ENCODE results near the gene COQ9.

The COQ9 gene

GRCh38 chr16:57510016-57510871 lies 63.0 kb downstream of the COQ9 start:
- TF ChIP-seq CTCF (IDR thresholded peaks at IDR 0.05; ENCODE audit: insufficient read depth, low read length, poor library complexity, severe bottlenecking) = no peak
- no peak overlapping the region for H3K4me3 ChIP-seq (replicated peaks; ENCODE audit: low read depth, low read length)

More at GRCh38 chr16:57510016-57510871, 63.0 kb downstream of the COQ9 start:
- Histone ChIP-seq H3K36me3 (ENCODE audit: control insufficient read depth, insufficient read depth, low read length) (peaks cover 5% of the 10 kb centered on the region), H3K27me3 (replicated peaks; ENCODE audit: control insufficient read depth, insufficient read depth, low read length) (no peaks in the 10 kb centered on the region; the same call in 1 of the 2 replicates)
- no peak for DNase-seq (ENCODE audit: extremely low read depth, insufficient read length)
